ENCODE measurements around the gene ACSS3. TPM values are rescaled to one million over a fixed set of nuclear protein-coding genes. Genes with fewer than 3 reads are reported as not detected.

The ACSS3 gene
- total and polyA plus RNA-seq, 2 of the 8 experiments (the other 6 are each of a cell fraction or from before 2014, with no cell fraction given): 14.4 to 24.0 TPM

DNA sequence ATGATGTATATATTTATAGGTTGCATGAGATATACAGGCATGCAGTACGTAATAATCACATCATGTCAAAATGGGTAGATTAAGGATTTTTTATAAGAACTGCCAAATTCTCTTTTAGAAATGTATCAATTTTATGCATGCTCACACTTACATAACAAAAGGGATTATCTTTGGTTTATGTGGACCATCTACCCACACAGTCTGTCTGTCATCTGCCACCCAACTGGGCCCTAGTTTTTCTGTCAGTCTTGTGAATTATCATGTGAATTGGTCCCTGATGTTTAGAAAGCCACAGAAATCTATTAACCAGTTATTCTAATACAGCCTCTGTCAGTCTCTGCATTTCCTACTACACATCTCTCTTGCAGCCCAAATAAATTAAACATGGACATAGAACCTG lies 133.4 kb downstream of the ACSS3 start:
- Histone ChIP-seq H2BK20ac (ENCODE audit: low read length) (no peak overlapping the region), H2BK15ac (ENCODE audit: low read length) (no peak overlapping the region), H3K27ac (ENCODE audit: low read depth, low read length) (no peak overlapping the region), H3K79me2 (ENCODE audit: control insufficient read depth in 1 of 2, insufficient read depth in 2 of 2, low read length in 2 of 2) (no peaks in the 10 kb centered on the region), H3K4me2 (ENCODE audit: insufficient read depth in 1 of 2, low read depth in 2 of 2, low read length in 2 of 2) (no peak overlapping the region), H3K9ac (replicated peaks in 1 of 4; ENCODE audit: extremely low read depth in 1 of 4, low read depth in 3 of 4, low read length in 3 of 4) (no peak overlapping the region), H3K18ac (ENCODE audit: extremely low read depth, low read length) (no peak overlapping the region), H3K79me1 (ENCODE audit: low read depth, low read length) (no peaks in the 10 kb centered on the region), H3K4me1 (replicated peaks in 1 of 4; ENCODE audit: control insufficient read depth in 3 of 4, insufficient read depth in 4 of 4, low read length in 3 of 4) (peaks cover 2 to 23% (median 17%) of the 10 kb centered on the region in 4 experiments; a peak in 6 of 7 replicates), H4K20me1 (replicated peaks in 1 of 2; ENCODE audit: control insufficient read depth in 1 of 2, insufficient read depth in 2 of 2, low read length in 2 of 2) (no peaks in the 10 kb centered on the region), H4K5ac (ENCODE audit: insufficient read length, low read depth, low read length) (no peak overlapping the region), H3K27me3 (replicated peaks in 1 of 4; ENCODE audit: control insufficient read depth in 3 of 4, extremely low read depth in 1 of 4, insufficient read depth in 3 of 4, low read length in 3 of 4) (no peaks in the 10 kb centered on the region), H3K4ac (replicated peaks; ENCODE audit: insufficient read length, low read depth, low read length) (no peak overlapping the region), H3K9me3 (ENCODE audit: insufficient read depth in 2 of 2, low read depth in 1 of 2, low read length in 1 of 2) (no peaks in the 10 kb centered on the region), H3K23ac (ENCODE audit: insufficient read length) (no peak overlapping the region), H4K91ac (replicated peaks; ENCODE audit: insufficient read length, low read length) (no peak overlapping the region), H4K8ac (ENCODE audit: extremely low read depth, insufficient read depth, low read length) (no peak overlapping the region), H2AFZ (ENCODE audit: low read length) (no peak overlapping the region), H2BK12ac (ENCODE audit: low read depth, low read length) (no peak overlapping the region), H3K56ac (replicated peaks; ENCODE audit: insufficient read length, low read depth, low read length) (no peak overlapping the region), H3K36me3 (ENCODE audit: control insufficient read depth in 2 of 4, insufficient read depth in 4 of 4, low read length in 3 of 4) (no peaks in the 10 kb centered on the region; a peak in 1 of 8 replicates), H3K4me3 (ENCODE audit: extremely low read depth in 1 of 4, insufficient read depth in 2 of 4, low read depth in 3 of 4, low read length in 4 of 4) (no peak overlapping the region), H2AK5ac (ENCODE audit: low read depth, low read length) (no peak overlapping the region), H3K23me2 (ENCODE audit: low read depth, low read length) (no peaks in the 10 kb centered on the region), H3K14ac (ENCODE audit: insufficient read length) (no peak overlapping the region), H2BK5ac (ENCODE audit: low read depth, low read length) (no peak overlapping the region), H2BK120ac (replicated peaks; ENCODE audit: low read depth, low read length) (no peak overlapping the region)
- FAIRE-seq (no peak), DNase-seq (ENCODE audit: low read depth in 1 of 2, low spot score in 2 of 2) (no peak)
- 84% methylated on average over 1 of the region's 1 CpG; no CpG with 5 or more reads in 1 of the 2 experiments for WGBS, 2 experiments (ENCODE audit: extremely low coverage in 1 of 2, insufficient coverage in 1 of 2, insufficient read length in 1 of 2, insufficient replicate concordance in 2 of 2, low coverage in 1 of 2, low lambda C conversion rate in 2 of 2, missing lambda C conversion rate in 1 of 2)
- CTCF ChIA-PET (ENCODE audit: partially characterized antibody): interaction anchor here (1.2 kb wide), 1 partner anchor 250 kb away, joined by 3 read pairs; no protein-coding TSS in a partner anchor
- POLR2A ChIA-PET (ENCODE audit: partially characterized antibody): no interaction called here
- TF ChIP-seq HDAC6 (IDR thresholded peaks at IDR 0.05; ENCODE audit: low read depth, low read length) (no peak), SP2 (IDR thresholded peaks at IDR 0.05; ENCODE audit: low read length) (no peak), BACH1 (IDR thresholded peaks at IDR 0.05; ENCODE audit: low read length) (no peak), SIRT6 (IDR thresholded peaks at IDR 0.05; ENCODE audit: low read length) (no peak), YY1 (IDR thresholded peaks at IDR 0.05; ENCODE audit: low read depth, low read length) (no peak), POU5F1 (IDR thresholded peaks at IDR 0.05; ENCODE audit: low read depth, low read length) (no peak), RXRA (IDR thresholded peaks at IDR 0.05; ENCODE audit: insufficient read depth, low read depth, low read length) (no peak), CTBP2 (IDR thresholded peaks at IDR 0.05; ENCODE audit: borderline replicate concordance, insufficient read depth, insufficient read length, low read length) (no peak), GTF2F1 (IDR thresholded peaks at IDR 0.05; ENCODE audit: borderline replicate concordance, low read depth, low read length) (no peak), CHD2 (IDR thresholded peaks at IDR 0.05; ENCODE audit: low read length) (no peak), TCF12 (IDR thresholded peaks at IDR 0.05; ENCODE audit: low read depth, low read length) (no peak), SAP30 (IDR thresholded peaks at IDR 0.05; ENCODE audit: insufficient read depth, insufficient replicate concordance, low read length) (no peak), RBBP5 (IDR thresholded peaks at IDR 0.05; ENCODE audit: borderline replicate concordance, low read depth, low read length) (no peak), BCL11A (IDR thresholded peaks at IDR 0.05; ENCODE audit: low read depth in 2 of 2, low read length in 2 of 2) (no peak), SIX5 (IDR thresholded peaks at IDR 0.05; ENCODE audit: low read depth, low read length) (no peak)
- TF ChIP-seq, protein P1, sequence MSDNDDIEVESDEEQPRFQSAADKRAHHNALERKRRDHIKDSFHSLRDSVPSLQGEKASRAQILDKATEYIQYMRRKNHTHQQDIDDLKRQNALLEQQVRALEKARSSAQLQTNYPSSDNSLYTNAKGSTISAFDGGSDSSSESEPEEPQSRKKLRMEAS (IDR thresholded peaks at IDR 0.05): no peak

All from H1 (cell line).